ENCODE data around the gene NDUFA12.

The NDUFA12 gene

GRCh38 chr12:94979941-94980340 lies 23.6 kb downstream of the NDUFA12 start:
- DNase-seq, result no peak

DNA sequence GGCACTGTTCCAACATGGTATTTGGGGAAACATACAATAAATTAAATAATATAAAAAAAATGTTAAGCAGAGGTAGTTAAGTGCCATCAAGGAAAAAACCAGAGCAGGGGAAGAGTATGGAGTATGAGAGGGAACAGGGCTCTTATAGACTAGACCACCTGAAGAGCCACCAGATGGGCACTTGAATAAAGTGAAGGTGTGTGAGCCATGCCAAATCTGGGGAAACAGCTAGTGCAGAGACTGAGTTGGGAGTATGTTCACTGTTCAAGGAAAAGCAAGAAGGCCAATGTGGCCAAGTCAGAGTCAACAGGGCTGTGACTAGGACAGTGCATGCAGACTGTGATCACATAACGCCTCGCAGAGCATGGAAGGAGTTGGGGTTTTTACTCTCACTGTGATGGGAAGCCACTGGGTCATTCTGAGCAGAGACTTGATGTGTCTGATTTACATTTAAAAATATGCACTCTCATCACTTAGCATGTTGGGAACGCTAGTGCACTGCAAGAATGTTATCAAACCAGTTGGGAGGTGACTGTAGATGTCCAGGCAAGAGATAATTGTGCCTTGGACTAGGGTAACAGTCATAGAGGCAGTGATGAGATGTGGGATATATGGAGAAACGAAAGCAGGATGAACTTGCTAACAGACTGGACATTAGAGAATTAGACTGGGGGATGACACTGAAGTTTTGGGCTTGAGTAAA lies 25.6 kb downstream of the NDUFA12 start:
- DNase-seq, result no peak

DNA sequence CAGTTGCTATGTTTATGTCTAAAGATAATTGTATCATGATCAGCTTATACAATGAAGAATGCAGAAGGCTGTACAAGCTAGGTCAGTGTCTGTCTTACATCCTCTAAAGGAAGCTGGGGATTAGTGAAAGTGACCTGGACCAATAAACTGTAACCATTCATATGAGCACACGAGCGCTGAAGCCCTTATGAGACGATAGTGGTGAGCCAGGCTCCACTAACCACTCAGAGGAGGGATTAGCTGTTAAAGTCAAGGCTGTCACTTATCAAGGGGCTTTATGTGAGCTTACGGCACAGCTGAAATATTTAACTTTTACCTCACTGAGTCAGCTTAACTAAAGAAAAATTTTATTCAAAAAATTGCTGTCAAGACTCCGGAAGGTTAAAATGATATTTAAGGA lies 30.3 kb downstream of the NDUFA12 start:
- DNase-seq, result no peak

DNA sequence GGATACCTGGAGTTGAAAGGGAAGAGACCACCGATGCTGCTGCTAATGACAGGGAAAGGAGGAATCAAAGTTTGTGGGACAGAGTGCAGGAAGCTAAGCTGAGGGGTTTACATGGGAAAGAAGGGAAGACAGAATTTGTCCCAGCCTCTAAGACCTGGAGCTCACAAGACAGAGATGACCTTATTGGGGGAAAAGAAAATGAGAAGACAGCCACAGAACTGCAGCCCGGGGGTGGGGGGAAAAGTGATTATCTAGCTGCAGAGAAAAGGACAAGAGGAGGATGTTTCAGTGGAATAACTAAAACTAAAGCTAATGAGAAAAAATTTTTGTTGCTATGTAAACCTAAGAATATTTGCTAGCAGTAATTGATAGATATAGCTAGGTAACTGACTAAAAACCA lies 30.7 kb downstream of the NDUFA12 start:
- no peak for DNase-seq

GRCh38 chr12:94971923-94972322 lies 31.6 kb downstream of the NDUFA12 start:
- no peak for DNase-seq

GRCh38 chr12:94970560-94970959 lies 32.9 kb downstream of the NDUFA12 start:
- no peak for DNase-seq

DNA sequence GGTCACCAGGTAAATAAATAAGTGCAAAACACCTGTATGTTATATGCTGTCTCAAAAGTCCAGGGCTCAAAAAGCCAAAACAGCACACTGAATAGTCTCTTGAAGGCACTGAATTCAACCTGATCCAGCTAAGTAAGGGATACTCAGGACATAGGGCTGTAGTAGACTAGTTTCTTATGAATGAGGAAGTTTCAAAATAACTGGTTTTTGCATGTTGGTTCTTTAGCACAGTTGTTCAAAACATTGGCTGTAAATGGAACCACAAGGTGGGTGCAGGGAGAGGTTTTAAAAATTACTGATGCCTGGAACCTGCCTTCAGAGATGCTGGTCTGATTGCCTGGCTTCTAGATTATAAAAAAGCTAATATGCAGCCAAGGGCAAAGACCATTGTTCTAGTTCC lies 34.1 kb downstream of the NDUFA12 start:
- no peak for DNase-seq

DNA sequence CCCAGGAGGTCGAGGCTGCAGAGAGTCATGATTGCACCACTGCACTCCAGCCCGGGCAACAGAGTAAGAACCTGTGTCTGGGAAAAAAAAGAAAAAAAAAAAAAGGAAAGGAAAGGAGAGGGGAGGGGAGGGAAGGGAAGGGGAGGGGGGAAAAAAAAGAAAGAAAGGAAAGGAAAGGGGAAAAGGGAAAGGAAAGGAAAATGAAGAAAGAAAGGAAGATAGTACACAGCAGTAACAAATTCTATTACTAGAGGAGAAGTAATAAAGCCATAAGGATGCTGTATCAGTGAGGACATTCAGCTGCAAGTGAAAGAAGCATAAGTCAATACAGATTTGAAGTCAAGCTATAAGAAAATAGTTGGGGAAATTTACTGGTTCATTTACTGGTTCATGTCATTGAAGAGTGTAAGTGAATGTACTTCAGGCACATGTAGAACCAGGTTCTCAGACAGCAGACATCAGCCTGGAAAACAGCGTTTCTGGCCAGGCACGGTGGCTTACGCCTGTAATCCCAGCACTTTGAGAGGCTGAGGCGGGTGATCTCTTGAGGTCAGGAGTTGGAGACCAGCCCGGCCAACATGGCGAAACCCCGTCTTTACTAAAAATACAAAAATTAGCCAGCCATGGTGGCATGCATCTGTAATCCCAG lies 37.4 kb downstream of the NDUFA12 start:
- DNase-seq, result no peak

- no peak for DNase-seq
Observed at GRCh38 chr12:94963649-94964048, 39.8 kb downstream of the NDUFA12 start.

DNA sequence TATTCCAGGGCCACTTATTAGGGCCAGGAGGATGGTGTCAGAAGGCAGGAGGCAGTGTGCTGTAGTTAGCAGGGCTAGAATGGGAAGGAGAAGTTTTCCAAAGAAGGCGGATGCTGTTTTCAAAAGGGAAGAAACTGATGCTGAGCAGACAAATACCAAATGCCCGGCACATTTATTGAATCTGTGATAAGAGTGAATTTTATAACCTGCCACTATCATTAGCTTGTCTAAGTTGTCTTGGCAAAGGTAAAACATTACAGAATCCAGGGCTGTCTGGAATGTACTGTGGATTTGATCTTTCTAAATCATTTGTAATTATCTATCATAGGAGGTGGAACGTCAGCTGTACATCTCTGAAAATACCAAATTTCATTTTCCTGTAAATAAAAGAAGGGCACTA lies 40.8 kb downstream of the NDUFA12 start:
- DNase-seq, result no peak

DNA sequence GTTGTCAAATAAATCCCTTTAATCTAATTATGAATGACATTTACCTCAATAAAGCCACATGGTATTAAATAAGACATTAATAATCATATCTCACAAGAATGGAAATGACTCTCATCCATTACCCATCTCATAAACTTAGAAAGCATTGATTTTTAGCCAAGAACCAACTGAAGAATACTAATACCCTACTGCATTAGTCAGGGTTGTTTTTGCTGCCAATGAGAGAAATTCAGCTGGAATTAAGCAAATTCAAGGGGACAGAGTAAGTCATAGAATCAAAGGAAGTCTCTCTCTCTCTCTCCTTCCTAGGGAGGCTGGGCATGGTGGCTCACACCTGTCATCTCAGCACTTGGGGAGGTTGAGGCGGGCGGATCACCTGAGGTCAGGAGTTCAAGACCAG lies 41.6 kb downstream of the NDUFA12 start:
- no peak for DNase-seq

GRCh38 chr12:94961256-94961824 lies 42.2 kb downstream of the NDUFA12 start:
- DNase-seq, result no peak

DNA sequence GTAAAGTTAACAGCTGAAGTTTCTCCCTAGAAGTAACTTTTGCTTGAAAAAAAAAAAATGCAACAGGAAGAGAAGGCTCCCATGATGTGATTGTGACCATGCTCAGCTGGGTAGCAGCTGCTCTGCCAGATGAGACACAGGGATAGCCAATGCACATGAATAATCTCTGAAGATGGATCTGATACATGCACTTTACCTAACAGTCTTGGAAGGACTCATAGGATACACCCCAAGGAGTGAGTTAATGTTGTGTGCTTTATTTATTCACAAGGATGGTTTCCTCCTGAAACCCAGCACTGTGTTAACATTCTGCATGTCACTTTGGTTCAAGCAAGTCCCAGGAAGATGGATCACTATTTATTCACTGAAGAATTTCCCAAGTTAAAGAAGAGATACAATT lies 46.5 kb downstream of the NDUFA12 start:
- no peak for DNase-seq

DNA sequence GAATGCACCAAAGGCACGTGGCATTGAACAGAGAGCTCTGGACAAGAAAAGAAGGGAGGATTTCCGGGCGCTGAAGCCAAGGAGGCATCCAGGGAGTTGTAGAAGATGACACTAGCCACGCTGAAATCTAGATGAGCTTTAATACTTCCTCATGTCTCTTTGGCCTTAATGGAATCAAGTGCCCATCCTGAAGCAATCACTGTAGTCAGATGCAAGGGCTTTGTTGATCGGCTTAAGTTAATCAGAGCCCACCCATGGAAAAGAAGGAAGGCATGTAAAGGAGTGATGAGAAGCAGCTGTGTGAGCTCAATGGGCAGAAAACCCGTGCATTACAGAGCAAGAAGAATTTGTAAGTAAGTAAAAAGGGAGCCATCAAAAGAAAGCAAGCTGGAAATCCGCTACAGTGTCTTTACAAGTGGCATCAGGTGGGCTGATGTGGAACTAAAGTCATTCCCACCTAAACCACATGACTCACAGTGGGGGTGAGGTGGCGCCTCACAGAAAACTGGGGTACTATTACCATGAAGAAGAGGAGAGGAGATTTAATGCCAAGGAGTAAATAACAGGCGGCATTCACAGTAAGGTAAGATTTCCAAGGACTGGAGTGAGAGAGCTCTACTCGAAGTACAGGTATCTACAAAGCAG lies 48.4 kb downstream of the NDUFA12 start:
- no peak for DNase-seq

DNA sequence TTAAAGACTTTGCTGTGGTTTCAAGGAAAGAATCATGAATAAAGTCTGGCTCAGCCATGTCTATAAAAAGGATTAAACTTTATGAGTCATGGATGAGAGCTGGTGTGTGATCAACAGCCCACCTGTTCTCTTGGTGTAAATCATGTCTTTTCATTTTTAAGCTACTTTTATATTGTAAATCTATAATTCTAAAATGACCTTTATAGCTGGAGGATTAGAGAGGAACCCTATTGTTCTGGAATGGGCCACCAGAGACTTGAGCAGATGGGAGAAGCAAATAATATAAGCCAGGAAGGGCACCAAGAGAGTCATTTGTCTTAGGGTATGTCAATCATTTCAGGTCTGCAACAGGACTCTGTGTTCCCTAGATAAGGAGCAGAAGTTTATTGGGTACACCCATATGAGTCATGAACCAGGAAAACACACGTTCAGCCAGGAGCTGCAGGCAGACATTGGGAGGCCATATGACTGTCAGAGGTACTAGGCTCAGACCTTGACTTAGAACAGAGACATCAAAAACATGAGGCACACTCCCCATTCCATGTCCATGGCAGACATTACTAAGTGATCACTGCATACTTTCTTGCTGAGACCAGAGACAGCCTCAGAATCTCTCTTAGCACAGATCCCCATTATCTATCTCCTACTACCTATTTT lies 49.3 kb downstream of the NDUFA12 start:
- DNase-seq, result no peak

DNA sequence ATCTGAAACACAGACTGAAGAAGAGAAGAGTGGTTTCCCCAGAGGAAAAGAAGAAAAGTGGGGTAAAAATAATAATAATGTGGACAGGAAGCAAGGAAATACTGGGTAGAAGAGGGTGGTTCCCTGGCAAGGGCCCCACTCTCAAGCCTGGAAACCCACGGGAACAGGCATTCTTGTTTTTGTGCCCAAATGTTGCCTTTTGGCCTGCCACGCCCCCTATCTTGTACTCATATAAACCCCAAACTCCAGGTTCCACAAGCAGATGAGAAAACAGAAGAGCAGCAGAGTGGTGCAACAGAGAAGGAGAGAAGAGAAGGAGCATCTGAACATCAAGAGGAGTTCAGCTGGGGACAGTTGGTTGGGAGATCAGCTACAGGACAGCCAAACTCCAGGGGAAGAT lies 51.2 kb downstream of the NDUFA12 start:
- no peak for DNase-seq

DNA sequence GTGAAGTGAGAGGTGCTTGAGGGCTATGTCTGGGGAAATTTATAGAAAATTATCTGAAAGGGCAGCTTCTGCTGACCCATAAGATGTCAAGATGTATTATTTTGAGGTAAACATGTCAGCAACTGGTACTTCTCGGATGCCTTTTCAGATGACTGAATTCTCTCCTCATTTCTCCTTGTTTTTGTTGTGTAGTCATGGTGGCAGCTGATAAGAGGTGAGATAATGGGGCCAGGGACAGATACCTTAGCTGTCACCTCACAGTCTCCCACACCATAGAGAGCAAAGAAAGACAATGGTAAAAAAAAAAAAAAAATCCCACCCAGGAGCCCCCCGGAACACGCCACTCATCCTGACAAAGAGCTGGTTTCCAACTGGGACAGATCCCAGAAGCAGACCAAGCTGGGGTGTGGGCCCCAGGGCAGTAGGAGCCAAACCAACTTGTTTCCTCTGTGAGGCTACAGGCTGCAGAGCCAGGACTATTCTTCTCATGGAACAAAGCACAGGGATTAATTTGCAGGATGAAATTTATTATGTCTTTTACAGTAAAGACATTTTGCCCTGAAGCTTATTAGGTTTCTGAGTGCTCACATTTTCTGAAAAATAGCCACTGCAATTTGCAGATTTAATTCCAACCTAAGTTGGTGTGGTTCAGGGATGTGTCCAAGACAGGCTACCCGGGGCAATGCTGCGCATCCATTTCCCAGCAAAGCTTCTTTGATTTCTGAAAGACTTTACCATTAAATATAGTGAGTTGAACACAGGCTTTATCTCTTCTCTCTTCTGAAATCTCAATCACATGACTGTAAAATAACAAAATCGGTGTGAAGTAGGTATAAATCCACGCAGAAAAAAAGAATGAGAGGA lies 52.2 kb downstream of the NDUFA12 start:
- no peak for DNase-seq

GRCh38 chr12:94948232-94948810 lies 55.2 kb downstream of the NDUFA12 start:
- no peak for DNase-seq

DNA sequence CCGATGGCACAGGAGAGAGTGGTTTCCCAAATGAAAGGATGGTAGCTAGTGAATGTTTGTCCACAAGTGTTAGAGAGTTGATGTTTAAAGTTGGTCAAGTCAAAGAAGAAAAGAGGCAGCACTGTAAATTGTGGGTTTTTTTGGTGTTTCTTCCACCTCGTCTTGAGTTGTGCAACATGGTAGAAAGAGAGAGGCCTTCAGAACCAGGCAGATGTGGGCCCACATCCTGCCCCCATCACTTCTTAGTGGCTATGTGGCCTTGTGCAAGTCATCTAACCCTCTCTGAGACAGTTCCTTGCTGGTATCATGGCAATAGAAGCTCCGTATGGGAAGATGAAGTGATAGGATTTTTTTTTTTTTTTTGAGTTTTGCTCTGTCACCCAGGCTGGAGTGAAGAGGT lies 60.8 kb downstream of the NDUFA12 start:
- no peak for DNase-seq

GRCh38 chr12:94941440-94941862 lies 62.0 kb downstream of the NDUFA12 start:
- no peak for DNase-seq

- no peak for DNase-seq
Observed at GRCh38 chr12:94940771-94941170, 62.7 kb downstream of the NDUFA12 start.

- DNase-seq, result no peak
Observed at GRCh38 chr12:94938583-94938982, 64.9 kb downstream of the NDUFA12 start.
